Natural killer cell (primary cell): ENCODE measurements around the gene DOCK1. TPM values are rescaled to one million over a fixed set of nuclear protein-coding genes. Genes with fewer than 3 reads are reported as not detected.

Source experiments
- ATAC-seq, 3 donors: fragments of 150-1000 bp in 2 of 3; fragments of 200-7000 bp in 1 of 3; cut with Tn5 transposase; 1 replicate in 1 of 3; 2 replicates in 2 of 3; pipeline ENCODE4 v1.10.0; 2021; ENCODE audit warnings: mild to moderate bottlenecking in 2 of 3, moderate library complexity in 2 of 3
- DNase-seq, 2 donors: peaks; one replicate each; pipeline versions ENCODE4 v3.0.0 to v3.0.0-alpha.2; 2013 to 2021; ENCODE audit warnings: mixed read lengths in 1 of 2
- H3K27ac ChIP-seq: one replicate; pipeline ENCODE4 v1.5.1; 2013; ENCODE audit warnings: mild to moderate bottlenecking, low read length
- H3K27me3 ChIP-seq: one replicate; pipeline ENCODE4 v1.6.1; 2013; ENCODE audit warnings: low read length; ENCODE audit not compliant: control insufficient read depth, insufficient read depth
- H3K36me3 ChIP-seq: one replicate; pipeline ENCODE4 v1.6.1; 2013; ENCODE audit warnings: low read length; ENCODE audit not compliant: control insufficient read depth, insufficient read depth
- H3K4me1 ChIP-seq: one replicate; pipeline ENCODE4 v1.6.1; 2013; ENCODE audit warnings: low read length; ENCODE audit not compliant: control insufficient read depth, insufficient read depth
- H3K4me3 ChIP-seq: one replicate; pipeline ENCODE4 v1.5.1; 2013; ENCODE audit warnings: low read length
- H3K9me3 ChIP-seq: one replicate; pipeline ENCODE4 v1.6.1; 2013; ENCODE audit warnings: low read length; ENCODE audit not compliant: control insufficient read depth, insufficient read depth
- H3K27ac Mint-ChIP-seq, 2 donors: one replicate each; pipeline ENCODE4 v1.8.0; 2022; ENCODE audit warnings: mild to moderate bottlenecking in 2 of 2, mixed read lengths in 2 of 2, moderate library complexity in 1 of 2
- H3K27me3 Mint-ChIP-seq, 2 donors: one replicate each; pipeline ENCODE4 v1.8.0; 2022; ENCODE audit warnings: low read depth in 2 of 2, mixed read lengths in 2 of 2
- H3K36me3 Mint-ChIP-seq: one replicate; pipeline ENCODE4 v1.8.0; 2022; ENCODE audit warnings: mixed read lengths
- H3K4me1 Mint-ChIP-seq, 2 donors: one replicate each; pipeline ENCODE4 v1.8.0; 2022; ENCODE audit warnings: mixed read lengths in 2 of 2
- H3K4me3 Mint-ChIP-seq: one replicate; pipeline ENCODE4 v1.8.0; 2022; ENCODE audit warnings: mild to moderate bottlenecking, moderate library complexity, mixed read lengths
- H3K9me3 Mint-ChIP-seq, 2 donors: one replicate each; pipeline ENCODE4 v1.8.0; 2022; ENCODE audit warnings: mixed read lengths in 2 of 2
- WGBS: methylation state at CpG from one replicate; pipeline ENCODE4 v1.1.7; 2013; ENCODE audit warnings: missing lambda C conversion rate; ENCODE audit not compliant: insufficient coverage; 5-methylcytosine and 5-hydroxymethylcytosine counted together
- intact Hi-C: fragments of 100-400 bp; cut with micrococcal nuclease; formaldehyde crosslinking; loops from one replicate; pipeline ENCODE4 v1.14.2; 2022
- total RNA-seq, 4 donors: library from RNA; stranded (reverse); fragments of 120-200 nt in 1 of 4; gene quantifications; one replicate each; pipeline versions ENCODE4 v1.2.3 to v1.2.4, GENCODE V29; 2013 to 2022
- TF ChIP-seq, protein P1 (sequence below): fragments of 200-600 bp; IDR thresholded peaks from one replicate; pipeline ENCODE4 v1.8.0; 2022; ENCODE audit warnings: antibody characterized with exemption

Gene DOCK1
- total RNA-seq, 3 donors from 2014 or later (not counting 1 experiment from before 2014, with no cell fraction given) = 0.07 to 0.12 (median 0.08) TPM

DNA sequence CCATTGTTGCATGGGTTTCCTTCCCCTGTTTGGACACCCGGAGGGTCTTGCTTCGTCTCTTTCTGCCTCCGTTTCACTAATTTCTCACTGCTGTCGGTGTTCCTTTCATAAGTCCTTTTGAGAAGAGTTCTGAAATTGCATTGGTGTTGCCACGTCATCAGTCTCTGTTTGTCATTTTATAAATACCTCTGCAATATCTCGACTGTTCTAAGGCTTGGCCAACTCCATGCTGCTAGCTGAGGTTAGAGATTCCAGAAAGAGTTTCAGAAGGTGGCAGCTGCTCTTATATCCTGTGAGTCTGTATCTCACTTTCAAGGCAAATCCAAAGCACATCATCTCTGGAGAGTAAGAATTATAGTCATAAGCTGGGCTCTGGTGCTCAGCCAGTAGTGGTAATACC, 439.1 kb downstream of the DOCK1 start:
- Histone ChIP-seq H3K4me1 (no peaks in the 10 kb centered on the region), H3K36me3 (no peaks in the 10 kb centered on the region), H3K9me3 (no peaks in the 10 kb centered on the region), H3K4me3 (no peak overlapping the region), H3K27me3 (no peaks in the 10 kb centered on the region), H3K27ac (no peak overlapping the region)
- Mint-ChIP-seq H3K27me3 (peaks cover 0 to under 1% of the 10 kb centered on the region in 2 donors), H3K4me3 (no peak overlapping the region), H3K27ac (no peak overlapping the region), H3K4me1 (peaks cover 0 to 7% of the 10 kb centered on the region in 2 donors), H3K9me3 (no peaks in the 10 kb centered on the region), H3K36me3 (no peaks in the 10 kb centered on the region)
- ATAC-seq = no peak
- WGBS = 90% methylated on average over 6 of the region's 6 CpGs
- intact Hi-C loops = no loop called here
- no peak for DNase-seq
- TF ChIP-seq, protein P1, sequence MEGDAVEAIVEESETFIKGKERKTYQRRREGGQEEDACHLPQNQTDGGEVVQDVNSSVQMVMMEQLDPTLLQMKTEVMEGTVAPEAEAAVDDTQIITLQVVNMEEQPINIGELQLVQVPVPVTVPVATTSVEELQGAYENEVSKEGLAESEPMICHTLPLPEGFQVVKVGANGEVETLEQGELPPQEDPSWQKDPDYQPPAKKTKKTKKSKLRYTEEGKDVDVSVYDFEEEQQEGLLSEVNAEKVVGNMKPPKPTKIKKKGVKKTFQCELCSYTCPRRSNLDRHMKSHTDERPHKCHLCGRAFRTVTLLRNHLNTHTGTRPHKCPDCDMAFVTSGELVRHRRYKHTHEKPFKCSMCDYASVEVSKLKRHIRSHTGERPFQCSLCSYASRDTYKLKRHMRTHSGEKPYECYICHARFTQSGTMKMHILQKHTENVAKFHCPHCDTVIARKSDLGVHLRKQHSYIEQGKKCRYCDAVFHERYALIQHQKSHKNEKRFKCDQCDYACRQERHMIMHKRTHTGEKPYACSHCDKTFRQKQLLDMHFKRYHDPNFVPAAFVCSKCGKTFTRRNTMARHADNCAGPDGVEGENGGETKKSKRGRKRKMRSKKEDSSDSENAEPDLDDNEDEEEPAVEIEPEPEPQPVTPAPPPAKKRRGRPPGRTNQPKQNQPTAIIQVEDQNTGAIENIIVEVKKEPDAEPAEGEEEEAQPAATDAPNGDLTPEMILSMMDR = no peak

DNA sequence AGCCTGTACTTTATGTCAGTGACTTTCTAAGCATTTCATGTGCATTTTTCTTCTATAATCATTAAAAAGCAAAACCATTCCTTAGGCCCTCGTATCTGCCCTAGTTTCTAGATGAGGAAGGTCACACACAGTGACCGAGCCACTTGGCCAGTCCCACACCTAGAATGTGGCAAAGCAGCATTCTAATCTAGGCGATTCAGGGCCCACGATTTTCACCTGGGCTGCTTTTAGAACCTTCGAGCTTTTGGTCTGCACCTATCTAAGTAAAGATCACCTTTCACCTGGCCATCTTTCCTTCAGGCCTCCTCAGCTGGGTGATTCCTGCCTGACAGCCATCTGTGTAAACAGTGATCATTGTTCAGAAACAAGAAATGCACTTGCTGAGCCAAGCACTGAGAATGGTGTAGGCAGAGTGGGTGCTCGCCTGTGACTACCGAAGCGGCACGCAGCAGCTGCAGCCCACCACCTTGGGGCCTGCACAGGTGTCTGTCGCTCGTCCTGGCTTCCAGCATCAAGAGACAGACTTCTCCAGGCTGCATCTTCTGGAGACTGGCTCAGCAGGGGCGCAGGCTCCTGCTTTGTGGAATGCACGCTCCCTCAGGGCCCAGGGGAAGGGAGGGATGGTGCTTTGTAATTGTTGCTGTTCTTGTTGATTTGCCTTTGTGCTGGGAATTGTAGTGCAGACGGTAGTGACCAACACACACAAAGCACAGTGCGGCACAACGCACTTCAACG, 440.2 kb downstream of the DOCK1 start:
- intact Hi-C loops = no loop called here
- TF ChIP-seq, protein P1 = no peak
- Mint-ChIP-seq H3K27me3 (peaks cover 0 to 2% of the 10 kb centered on the region in 2 donors), H3K4me3 (no peak overlapping the region), H3K4me1 (peaks cover 0 to 12% of the 10 kb centered on the region in 2 donors), H3K36me3 (no peaks in the 10 kb centered on the region), H3K9me3 (no peaks in the 10 kb centered on the region), H3K27ac (no peak overlapping the region)
- ATAC-seq = no peak
- Histone ChIP-seq H3K4me3 (no peak overlapping the region), H3K27me3 (no peaks in the 10 kb centered on the region), H3K4me1 (no peaks in the 10 kb centered on the region), H3K36me3 (no peaks in the 10 kb centered on the region), H3K9me3 (no peaks in the 10 kb centered on the region), H3K27ac (no peak overlapping the region)
- 92% methylated on average over 17 of the region's 17 CpGs for WGBS
- DNase-seq = no peak

DNA sequence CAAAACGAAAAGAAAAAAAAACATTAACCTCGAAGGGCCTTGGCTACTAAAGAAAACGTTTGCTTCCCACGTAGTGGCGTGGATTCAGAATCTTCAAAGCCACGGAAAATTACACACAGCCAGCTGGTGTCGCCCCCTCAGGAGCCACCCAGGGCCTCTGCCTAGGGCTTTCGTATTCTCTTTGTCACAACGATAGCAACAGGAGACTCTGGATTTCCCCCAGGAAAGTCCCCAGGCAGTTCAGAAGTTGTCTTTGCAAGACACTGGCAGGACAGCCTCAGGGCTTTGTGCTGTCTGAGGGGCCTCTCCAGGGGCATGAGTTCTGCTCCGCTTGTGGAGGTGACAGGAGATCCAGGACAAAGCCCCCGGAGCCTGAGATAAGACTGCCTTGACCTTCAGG, 441.4 kb downstream of the DOCK1 start:
- Mint-ChIP-seq H3K36me3 (no peaks in the 10 kb centered on the region), H3K4me1 (peaks cover 0 to 12% of the 10 kb centered on the region in 2 donors), H3K4me3 (no peak overlapping the region), H3K9me3 (no peaks in the 10 kb centered on the region), H3K27ac (no peak overlapping the region), H3K27me3 (peaks cover 0 to 2% of the 10 kb centered on the region in 2 donors)
- 68% methylated on average over 11 of the region's 11 CpGs for WGBS
- ATAC-seq (no peak), DNase-seq (no peak)
- Histone ChIP-seq H3K4me1 (no peaks in the 10 kb centered on the region), H3K27me3 (no peaks in the 10 kb centered on the region), H3K36me3 (no peaks in the 10 kb centered on the region), H3K9me3 (no peaks in the 10 kb centered on the region), H3K4me3 (no peak overlapping the region), H3K27ac (no peak overlapping the region)
- TF ChIP-seq, protein P1 = no peak
- intact Hi-C loops = loop anchor here (2.0 kb wide), 1 partner anchor 104 kb away; no protein-coding TSS in a partner anchor
